Lower leg skin (tissue), 3 donors: Measurements from ENCODE around the gene DCAF4L1.

Source experiments
- POLR2A ChIP-seq, 2 donors: fragments of 450-650 bp; IDR thresholded peaks; one replicate each; pipeline ENCODE4 v1.6.1; 2016 to 2017; ENCODE audit warnings: antibody characterized with exemption in 2 of 2, mild to moderate bottlenecking in 1 of 2, moderate library complexity in 1 of 2
- TF ChIP-seq, protein P1 (sequence below), 3 donors: fragments of 450-650 bp; IDR thresholded peaks; one replicate each; pipeline ENCODE4 v1.5.1; 2016; ENCODE audit warnings: antibody characterized with exemption in 3 of 3, mild to moderate bottlenecking in 3 of 3, moderate library complexity in 2 of 3

DNA sequence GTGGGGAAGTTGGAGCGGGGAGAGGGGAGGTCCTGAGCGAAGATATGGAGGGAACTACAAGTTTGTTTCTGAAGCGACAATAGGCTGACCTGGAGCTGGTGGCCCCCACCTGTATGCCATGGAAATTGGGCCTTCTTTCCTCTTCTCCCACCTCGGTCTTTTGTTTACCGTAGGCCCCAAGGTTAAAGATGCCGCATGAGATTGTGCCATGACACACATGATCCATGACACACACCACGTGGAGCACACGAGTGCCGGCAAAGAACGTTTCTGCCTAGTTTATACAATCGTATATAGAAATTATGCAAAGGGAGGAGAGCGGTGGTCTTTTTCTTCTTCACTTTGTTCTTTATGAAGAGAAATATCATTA is 45.9 kb upstream of the DCAF4L1 start:
- TF ChIP-seq, protein P1, sequence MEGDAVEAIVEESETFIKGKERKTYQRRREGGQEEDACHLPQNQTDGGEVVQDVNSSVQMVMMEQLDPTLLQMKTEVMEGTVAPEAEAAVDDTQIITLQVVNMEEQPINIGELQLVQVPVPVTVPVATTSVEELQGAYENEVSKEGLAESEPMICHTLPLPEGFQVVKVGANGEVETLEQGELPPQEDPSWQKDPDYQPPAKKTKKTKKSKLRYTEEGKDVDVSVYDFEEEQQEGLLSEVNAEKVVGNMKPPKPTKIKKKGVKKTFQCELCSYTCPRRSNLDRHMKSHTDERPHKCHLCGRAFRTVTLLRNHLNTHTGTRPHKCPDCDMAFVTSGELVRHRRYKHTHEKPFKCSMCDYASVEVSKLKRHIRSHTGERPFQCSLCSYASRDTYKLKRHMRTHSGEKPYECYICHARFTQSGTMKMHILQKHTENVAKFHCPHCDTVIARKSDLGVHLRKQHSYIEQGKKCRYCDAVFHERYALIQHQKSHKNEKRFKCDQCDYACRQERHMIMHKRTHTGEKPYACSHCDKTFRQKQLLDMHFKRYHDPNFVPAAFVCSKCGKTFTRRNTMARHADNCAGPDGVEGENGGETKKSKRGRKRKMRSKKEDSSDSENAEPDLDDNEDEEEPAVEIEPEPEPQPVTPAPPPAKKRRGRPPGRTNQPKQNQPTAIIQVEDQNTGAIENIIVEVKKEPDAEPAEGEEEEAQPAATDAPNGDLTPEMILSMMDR (IDR thresholded peaks at IDR 0.05) = no peak
- TF ChIP-seq POLR2A (IDR thresholded peaks at IDR 0.05) = no peak
